GM19351 (cell line): Measurements from ENCODE around the gene ANTXR1.

Experiments
- ATAC-seq: cut with Tn5 transposase; IDR thresholded peaks from one replicate; pipeline ENCODE4 v1.9.1; 2021; ENCODE audit warnings: mild to moderate bottlenecking, moderate library complexity; ENCODE audit not compliant: unreplicated experiment

ANTXR1 gene

DNA sequence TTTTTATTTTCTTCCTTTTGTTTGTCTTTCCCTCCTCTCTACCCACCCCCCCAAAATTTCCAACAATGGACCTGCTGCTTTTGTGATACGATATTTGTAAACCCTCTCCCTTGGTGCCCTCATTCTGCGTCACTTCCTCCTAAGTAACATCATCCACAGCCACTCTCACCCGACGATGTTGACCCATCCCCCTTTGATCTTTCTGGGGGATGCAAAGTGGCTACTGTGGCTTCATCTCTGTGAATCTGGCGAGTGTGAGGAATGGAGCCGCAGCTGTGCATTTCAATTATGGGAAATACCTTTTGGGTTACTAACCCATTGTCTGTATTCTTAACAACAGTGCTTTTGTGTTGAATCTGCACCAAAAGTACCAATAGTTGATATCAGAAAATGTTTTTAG is 19.4 kb downstream of the ANTXR1 start:
- ATAC-seq, result no peak

- no peak for ATAC-seq
These were observed 20.6 kb downstream of the ANTXR1 start for GRCh38 chr2:69033461-69034095.

- ATAC-seq, result no peak
These were observed 21.1 kb downstream of the ANTXR1 start for GRCh38 chr2:69034122-69034521.

DNA sequence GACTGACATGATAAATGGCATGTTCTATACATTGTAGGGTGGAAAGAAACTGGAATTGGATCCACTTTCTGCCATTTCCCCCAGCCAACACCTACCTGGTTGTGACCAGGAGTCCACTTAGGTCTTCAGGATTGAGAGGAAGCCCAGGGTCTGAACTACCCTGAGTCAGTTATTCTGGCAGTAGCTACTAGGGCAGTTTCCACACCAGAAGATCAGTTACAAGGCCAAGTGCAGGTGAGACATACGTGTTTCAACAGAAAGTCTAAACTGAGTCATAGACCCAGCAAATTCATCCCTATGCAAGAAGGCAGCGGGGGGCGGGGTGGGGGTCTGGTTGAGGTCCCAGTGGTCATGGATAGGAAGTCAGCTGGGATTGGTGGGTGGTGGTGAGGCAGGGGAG is 21.9 kb downstream of the ANTXR1 start:
- ATAC-seq, result no peak

DNA sequence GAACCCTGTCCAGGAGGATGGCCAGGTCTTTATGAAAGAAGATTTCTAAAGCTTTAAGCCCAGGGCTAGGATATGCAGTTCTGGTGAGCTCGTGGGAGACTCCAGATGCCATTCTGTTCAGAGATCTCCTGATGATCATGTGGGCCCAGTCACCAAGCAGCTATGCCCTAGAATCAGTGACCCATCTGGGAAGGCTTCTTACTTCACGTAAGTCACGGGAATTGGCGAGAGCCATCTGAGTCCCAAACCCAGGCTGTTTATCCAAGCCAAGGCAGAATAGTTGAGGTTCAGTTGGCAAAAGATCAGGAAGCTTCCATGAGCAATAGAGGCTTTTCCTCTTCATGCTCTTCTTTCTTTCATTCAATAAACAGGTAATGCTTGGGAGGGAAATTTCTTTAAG is 23.9 kb downstream of the ANTXR1 start:
- ATAC-seq, result no peak

DNA sequence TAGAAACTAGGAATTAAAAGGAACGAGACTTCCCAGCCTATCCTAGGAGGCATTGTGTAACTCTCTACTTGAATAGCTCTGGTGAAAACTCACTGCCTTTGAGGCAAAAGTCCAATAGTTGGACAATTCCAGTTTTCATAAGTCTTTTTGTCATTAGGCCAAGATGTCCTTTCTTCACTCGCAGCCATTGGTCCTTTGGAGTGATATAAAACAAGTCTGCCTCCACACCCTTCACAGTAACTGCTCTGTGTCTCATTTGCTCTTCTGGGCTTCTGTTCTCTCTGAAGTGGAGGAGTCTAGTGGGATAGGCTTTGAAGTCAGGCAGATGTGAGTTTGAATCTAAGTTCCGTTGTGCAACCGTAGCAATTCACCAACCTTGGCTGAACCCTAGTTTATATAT is 28.2 kb downstream of the ANTXR1 start:
- ATAC-seq, result no peak

GRCh38 chr2:69043736-69044400 is 30.9 kb downstream of the ANTXR1 start:
- no peak for ATAC-seq

DNA sequence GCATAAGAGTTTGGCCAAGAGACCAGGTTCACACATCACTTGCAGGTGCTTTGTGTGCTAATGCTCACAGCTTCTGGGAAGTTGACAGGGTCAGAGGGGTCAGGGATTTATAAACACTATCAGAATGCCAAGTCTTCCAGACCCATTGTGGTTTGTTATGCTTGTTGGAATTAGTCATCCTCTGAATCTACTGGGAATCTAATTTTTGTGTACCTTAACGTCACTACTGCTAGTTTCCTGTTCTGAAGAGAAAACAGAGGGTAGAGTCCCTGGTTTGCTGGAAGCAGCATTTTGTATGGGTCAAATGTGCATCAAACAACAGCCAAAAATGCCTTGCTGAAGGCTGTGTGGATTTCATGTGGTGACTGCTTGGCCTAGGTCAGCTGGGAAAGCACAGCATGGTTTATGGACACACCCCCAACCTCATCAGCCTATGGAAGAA is 33.3 kb downstream of the ANTXR1 start:
- ATAC-seq, result no peak

GRCh38 chr2:69047625-69048145 is 34.7 kb downstream of the ANTXR1 start:
- no peak for ATAC-seq

DNA sequence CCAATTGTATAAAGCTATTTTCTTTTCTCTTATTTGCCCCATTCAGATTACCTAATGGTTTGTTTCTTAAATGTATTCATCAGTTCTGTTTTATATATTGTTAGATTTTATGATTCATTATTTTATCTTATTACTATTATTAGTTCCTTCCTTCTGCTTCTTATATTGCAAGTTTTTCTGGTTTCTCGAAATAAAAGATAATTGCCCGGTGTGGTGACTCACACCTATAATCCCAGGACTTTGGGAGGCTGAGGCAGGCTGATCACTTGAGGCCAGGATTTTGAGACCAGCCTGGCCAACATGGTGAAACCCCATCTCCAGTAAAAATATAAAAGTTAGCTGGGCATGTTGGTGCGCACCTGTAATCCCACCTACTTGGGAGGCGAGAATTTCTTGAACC is 37.8 kb downstream of the ANTXR1 start:
- no peak for ATAC-seq

DNA sequence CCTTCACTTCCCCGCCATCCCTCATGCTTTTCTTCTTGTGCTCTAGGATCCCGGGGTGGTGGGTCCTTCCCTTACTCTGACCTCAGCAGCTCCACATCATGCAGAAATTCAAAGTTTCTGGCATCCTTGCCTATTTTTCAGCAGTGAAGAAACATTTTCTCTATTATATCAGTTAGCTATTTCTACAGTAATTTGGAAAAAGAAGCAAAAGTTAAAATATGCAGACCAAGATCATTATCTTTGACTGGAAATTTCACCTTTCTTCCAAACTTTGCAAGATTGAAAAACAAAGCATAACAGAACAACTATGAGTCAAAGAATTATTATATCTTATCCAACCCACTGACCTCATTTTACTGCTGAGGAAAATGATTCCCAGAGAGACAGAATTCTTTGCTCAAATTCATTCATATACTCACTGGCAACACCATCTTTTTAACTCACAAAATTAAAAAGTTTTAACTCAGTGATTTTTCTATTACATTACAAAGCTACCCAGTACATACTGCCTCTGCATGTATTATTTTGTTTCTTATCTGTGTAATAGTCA is 40.5 kb downstream of the ANTXR1 start:
- ATAC-seq, result no peak

DNA sequence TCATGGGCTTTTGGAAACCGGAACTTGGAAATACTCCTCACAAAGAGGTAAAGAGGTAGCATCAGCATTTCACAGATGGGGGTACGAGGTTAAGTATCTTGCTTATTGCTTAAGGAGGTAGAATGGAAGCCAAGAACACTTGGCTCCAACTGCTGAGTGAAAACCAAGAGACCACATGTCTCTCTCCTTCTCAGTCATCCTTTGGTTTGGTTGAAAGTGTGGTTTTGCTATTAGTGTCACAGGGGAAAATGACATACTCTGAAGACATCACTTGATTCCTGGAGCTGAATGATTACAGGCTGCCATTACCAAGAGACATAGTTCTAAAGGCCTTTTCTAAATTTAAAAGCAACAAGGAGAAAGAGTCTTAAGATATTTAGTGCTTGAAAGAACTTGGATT is 41.5 kb downstream of the ANTXR1 start:
- peak; percentile 100 for ATAC-seq

DNA sequence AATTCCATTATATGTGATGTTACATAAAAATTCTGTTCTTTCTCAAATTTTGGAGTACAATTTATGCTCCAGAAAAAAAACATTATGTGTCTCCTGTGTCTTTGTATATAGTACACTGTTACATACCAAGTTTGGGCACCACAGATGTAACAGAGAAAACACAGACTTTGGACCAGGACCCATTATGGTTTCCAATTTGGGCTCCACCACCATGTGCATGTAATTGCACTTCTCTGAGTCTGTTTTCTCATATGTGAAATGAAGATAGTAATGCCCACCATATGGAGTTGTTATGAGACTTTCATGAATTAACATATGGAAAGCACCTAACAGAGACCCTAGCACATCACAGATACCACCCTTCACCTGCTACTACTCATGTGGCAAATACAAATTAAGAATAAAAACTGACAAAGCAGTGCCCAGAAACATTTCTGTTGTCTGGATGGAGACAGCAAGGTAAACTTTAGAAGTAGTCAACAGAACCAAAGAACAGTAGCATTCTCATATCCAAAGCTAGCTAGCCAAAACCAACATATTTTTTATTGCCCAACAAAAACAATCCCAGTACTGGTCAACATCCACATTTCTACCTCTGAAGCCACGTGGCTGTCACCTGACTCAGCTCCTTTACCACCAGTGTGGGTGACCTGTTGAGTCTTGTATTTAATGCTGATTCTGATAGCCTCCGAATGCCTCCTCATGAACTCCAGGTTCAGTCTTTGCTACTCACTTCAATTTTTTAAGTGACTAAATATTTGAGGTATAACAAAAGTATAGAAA is 42.9 kb downstream of the ANTXR1 start:
- no peak for ATAC-seq

DNA sequence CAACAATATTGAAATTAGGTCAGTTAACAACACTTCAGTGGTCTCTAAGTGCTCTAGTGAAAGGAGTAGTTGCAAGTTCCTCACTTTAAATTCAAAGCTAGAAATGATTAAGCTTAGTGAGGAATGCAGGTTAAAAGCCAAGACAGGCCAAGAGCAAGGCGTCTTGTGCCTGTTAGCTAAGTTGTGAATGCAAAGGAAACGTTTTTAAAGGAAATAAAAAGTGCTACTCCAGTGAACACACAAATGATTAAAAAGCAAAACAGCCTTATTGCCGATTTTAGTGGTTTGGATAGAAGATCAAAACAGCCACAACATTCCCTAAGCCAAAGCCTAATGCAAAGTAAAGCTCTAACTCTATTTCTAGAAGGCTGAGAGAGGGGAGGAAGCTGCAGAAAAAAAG is 44.7 kb downstream of the ANTXR1 start:
- ATAC-seq, result no peak

DNA sequence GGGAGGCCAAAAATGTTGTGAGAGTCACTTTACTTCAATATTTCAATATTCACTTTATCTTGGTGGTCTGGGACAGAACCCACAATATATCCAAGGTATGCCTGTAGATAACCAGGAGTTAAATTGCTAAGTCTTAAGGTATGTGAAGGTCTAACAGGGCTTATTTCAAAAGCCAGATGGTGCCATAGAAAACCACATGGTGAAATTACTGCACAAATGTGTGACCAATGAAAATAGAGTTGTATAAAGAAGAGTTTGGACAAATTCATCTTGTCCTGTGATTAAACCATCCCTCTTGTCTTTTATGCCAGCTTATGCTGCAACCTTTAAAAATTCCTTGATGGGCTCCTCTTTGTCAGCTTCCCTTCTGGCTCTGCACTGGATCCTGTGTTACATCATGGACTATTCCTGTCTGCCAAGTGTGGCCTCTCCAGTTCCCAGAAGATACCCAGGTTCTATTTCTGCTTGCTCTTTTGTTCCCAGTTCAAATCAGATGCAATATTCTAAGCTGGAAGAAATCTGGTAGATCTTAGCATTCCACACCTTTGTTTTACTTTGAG is 46.8 kb downstream of the ANTXR1 start:
- ATAC-seq, result no peak

DNA sequence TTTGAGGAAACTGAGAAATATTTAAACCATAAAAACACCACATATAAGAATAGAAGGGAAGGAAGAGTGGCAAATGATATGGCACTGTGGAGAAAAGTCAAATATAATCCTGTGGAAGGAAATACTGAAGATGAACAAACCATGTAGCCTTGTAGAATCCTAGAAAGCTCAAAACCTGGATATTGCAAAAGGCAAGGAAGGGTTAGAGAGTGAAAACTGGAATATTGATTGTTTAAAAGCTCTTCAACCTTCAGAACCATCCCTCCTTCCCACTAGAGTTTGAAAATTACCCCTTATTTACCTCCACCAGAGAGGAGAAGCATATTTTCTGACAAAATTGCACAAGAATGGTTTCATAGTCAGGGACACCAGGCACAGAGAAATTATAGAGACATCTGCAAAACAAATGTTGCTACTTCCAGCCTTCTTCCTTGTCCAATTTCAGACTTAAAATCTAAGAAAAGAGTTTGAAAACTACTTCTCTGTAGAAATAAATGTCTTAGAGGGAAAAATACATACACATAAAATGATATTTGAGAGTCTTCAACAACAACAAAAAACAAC is 48.0 kb downstream of the ANTXR1 start:
- ATAC-seq, result no peak

DNA sequence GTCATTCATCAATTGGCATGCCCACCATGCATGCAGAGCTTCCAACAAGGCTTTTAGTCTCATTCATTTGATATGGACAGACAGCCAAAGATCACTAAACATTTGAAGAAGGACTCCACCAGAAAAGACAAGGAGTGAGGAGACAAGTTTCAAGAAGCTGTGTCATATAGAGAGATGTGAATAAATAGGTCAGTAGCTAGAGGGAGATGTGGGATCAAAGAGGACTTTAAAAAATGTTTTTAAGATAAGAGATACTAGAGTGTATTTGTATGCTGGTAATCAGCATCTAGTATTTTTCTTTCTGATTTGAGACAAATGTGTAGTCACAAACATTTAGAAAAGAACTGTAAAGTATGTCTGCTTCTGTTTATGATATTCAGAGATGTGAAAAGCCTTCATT is 48.5 kb downstream of the ANTXR1 start:
- ATAC-seq, result no peak

- ATAC-seq, result no peak
These were observed 49.5 kb downstream of the ANTXR1 start for GRCh38 chr2:69062307-69062962.

DNA sequence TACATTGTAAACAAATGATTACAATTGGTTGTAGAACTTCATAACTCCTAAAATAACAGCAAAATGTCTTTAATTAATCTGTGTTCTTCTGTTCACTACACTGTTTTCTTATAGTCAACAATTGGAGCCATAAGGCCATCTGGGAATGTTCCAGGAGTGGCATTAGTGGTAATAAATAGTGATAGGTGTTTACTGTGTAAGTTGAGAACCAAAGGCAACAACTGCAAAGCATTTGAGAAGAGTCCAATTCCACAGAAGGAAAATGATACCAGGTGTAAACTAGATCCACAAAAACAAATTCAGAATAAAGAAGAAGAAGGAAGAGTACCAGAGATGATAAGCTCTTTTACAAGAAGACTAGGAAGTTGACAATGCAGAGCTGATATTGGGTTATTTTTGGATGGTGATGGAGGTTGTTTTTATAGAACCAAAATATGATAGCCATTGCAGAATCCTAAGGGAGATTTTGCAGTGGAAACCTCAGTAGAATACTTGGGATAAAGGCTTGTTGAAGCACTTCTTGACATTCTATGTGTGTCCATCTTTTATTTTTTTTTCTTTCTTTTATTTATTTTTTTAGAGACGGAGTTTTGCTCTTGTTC is 52.9 kb downstream of the ANTXR1 start:
- ATAC-seq, result no peak

- ATAC-seq, result no peak
These were observed 54.1 kb downstream of the ANTXR1 start for GRCh38 chr2:69067026-69067630.
